Neural cell (in vitro differentiated cells): ENCODE data around the gene TRIO.

Source experiments
- CTCF ChIP-seq: fragments of 450-650 bp; IDR thresholded peaks from 2 replicates; pipeline ENCODE4 v1.5.1; 2014; ENCODE audit warnings: antibody characterized with exemption, mild to moderate bottlenecking, moderate library complexity; ENCODE audit not compliant: poor library complexity, severe bottlenecking
- EP300 ChIP-seq: fragments of 450-650 bp; conservative IDR thresholded peaks from 2 replicates; pipeline ENCODE4 v1.6.1; 2014; ENCODE audit warnings: antibody characterized with exemption, mild to moderate bottlenecking, moderate library complexity; ENCODE audit not compliant: poor library complexity, severe bottlenecking
- EZH2 ChIP-seq: fragments of 200-600, 300-800 bp; shearing (Covaris generic), sonication (generic); IDR thresholded peaks from 2 replicates; pipeline ENCODE4 v1.6.1; 2014; ENCODE audit warnings: antibody characterized with exemption, low read length, borderline replicate concordance, mild to moderate bottlenecking; ENCODE audit not compliant: insufficient read depth, poor library complexity, severe bottlenecking
- POLR2AphosphoS5 ChIP-seq: IDR thresholded peaks from 2 replicates; pipeline ENCODE4 v1.6.1; 2012
- SMC3 ChIP-seq: fragments of 450-650 bp; conservative IDR thresholded peaks from 2 replicates; pipeline ENCODE4 v1.6.1; 2014; ENCODE audit warnings: antibody characterized with exemption, mild to moderate bottlenecking, moderate library complexity; ENCODE audit not compliant: poor library complexity
- TAF1 ChIP-seq: IDR thresholded peaks from 2 replicates; pipeline ENCODE4 v1.6.1; 2012; ENCODE audit warnings: low read depth

- TF ChIP-seq CTCF (no peak), POLR2AphosphoS5 (no peak), SMC3 (no peak), TAF1 (no peak), EP300 (no peak), EZH2 (no peak)
These were observed 300.5 kb downstream of the TRIO start for GRCh38 chr5:14443671-14444093.
